HuH-7.5 (cell line): Measurements from ENCODE around the gene NELFA.

Source experiments
- DNase-seq: peaks from one replicate; pipeline ENCODE4 v3.0.0; 2011; ENCODE audit warnings: low spot score

NELFA gene

GRCh38 chr4:2008921-2009650 is at the start of gene NELFA:
TSS of gene NELFA (minus strand) at chr4:2008974. CDS start at chr4:2008959, 15 bp downstream.
- DNase-seq = peak; percentile 95

DNA sequence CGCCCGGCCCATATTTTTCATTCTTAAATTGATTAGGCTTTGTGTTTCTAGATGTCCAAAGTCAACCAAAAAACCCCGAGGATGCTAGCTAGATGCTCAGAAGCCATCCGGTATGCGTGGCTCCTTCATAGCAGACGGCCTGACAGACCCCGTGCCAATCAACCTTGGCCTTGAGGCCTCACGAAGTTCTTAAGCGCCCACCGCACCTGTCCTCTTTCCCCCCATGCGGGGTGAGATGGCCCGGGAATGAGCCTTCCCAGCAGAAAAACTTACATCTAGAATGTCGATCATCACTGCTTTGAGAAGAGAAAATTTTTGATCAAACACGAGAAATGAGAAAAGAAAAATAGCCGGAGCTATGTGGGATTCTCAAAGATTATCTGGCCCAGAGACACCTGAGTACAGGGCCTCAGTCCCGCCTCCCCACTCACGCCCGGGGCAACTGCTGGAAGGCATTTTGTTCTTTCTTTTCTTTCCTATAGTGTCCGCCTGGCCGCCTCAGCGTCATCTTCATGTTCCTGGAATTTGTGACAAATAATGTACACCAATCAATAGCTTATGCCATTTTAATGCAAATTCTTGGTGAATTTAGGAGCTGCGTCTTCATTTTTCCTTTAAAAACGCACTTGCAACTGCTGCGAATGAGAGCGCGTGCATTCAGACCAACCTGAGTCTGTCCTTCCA is 48.8 kb upstream of the NELFA start:
- no peak for DNase-seq

- no peak for DNase-seq
Measured at GRCh38 chr4:2054217-2054616, 45.4 kb upstream of the NELFA start.

GRCh38 chr4:2051086-2051485 is 42.3 kb upstream of the NELFA start:
- no peak for DNase-seq

- no peak for DNase-seq
Measured at GRCh38 chr4:2049811-2050210, 41.0 kb upstream of the NELFA start.

GRCh38 chr4:2049381-2049780 is 40.6 kb upstream of the NELFA start:
- DNase-seq = no peak

GRCh38 chr4:2048831-2049230 is 40.1 kb upstream of the NELFA start:
- no peak for DNase-seq

DNA sequence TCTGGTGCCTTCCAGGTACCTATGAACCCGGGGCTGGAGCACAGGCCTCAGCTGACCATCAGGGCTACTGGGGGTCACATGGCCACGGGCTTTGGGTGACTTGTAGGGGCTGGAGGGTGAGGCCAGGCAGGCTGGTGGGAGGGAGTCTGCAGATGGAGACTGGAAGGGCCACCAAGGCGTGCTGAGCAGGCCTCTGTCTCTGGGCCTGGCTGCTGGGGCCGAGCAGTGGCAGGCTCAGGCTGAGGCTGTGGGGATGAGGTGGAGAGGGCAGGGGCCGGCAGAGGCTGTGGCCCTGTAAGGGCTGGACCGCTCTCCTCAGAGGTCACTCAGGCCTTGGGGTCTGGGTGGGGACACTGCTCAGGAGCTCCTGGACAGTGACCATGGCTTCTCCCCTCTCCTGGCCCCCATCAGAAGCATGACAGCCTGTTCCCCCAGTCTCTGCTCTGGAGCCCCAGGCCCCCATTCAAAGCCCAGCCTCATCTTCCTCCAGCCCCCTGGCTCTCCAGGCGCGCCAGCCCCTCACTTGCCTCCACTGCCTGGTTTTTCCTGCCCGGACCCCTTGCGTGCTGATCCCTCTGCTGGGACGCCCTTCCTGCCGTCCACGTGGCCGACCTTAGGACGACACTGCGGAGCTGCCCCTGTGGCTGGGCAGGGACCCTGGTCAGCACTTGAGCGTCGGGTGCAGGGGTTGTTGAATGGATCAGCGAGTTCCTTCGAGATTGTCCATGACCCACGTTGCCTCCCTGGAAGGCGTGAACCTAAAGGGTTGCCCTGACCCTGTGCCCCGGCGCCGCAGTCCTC is 39.2 kb upstream of the NELFA start:
- peak; percentile 20 for DNase-seq

DNA sequence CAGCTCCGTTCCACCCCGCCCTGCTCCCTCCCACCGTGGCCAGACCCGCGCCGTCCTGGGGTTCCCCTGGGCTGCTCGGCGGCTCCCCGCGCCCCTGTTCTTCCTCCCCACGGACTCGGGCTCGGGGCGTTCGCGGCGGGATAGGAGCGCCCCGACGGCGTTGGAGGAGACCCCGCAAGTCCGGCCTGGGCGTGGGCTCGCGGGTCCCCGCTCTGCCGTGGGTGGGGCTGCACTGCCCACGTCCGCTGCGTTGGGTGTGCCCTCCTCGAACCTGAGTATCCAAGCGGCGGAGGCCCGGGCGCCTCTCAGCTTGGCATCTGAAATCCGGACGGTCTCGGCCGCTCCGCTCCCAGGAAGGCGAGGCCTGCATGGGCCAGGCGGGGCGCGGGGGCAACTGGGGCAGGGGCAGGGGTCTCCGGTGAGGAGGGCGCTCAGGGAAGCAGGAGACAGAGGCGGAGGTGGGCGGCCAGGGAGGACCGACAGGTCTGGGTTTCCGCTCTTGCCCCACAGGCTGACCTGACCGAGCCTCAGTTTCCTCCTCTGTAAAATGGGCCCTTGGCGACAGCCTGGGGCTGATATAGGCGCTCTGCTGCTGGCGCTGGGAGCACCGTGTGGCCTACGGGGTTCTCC is 38.4 kb upstream of the NELFA start:
- no peak for DNase-seq

GRCh38 chr4:2046031-2046961 is 37.5 kb upstream of the NELFA start:
- DNase-seq = peak; percentile 21

GRCh38 chr4:2045518-2045951 is 36.8 kb upstream of the NELFA start:
- DNase-seq = no peak

DNA sequence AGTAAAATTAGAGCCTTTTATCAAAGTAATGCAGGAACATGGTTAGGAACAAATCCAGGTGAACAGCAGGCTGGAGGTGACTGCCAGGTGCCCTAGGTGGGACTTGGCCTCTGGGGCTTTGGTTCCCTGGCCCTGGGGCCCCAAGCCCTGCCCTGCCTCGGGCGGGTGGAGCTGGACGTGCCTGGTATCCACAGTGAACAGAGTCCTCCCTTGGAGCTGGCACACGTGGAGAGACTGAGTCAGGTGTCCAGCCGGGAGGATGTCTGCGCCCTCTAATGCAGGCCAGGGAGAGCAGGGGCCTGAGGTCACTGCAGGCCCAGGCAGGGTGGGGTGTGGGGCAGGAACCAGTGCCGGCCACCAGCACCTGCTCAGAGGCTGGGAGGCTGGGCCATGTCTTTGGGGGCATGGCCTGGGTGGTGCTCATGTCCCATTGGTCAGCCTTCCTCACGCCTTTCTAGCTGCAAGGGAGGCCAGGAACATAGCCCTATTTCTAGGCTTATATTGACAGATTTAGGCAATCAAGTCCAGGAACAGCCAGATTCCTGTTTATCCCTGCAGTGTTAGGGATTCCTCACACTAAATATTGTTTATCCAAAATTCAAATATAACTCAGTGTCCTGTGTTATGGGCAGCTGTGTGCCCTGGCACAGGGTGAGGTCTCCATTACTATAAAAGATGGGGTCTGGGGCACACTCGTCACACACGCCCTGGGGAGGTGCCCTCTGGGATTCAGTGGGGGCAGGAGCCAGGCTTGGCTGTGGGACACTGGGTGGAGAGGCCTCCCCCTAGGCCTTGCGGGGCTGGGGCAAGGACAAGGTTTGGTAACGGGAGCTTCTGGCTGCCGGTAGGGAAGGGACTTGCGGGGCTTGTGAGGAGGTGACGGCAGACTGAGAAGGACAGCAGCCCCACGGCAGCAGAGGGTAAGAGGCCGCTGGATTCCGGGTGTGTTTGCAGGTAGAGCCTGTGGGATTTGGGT is 36.1 kb upstream of the NELFA start:
- no peak for DNase-seq

DNA sequence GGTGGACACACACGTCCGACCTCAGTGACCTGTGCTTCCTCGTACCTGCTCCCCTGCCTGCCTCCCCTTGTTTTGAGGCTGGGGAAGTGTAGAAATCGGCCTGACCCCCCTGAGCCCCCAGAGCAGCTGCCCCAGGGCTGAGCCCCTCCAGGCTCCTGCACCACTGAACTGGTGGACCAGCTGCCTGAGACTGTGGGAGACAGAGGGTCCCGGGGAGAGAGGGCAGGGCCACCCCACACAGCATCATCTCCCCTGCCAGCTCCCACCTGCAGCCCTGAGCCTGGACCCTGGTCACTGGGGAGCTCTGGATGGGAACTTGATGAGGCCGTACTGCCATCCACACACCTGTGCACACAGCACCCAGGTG is 35.3 kb upstream of the NELFA start:
- DNase-seq = no peak

GRCh38 chr4:2043396-2044118 is 34.8 kb upstream of the NELFA start:
- no peak for DNase-seq

GRCh38 chr4:2042947-2043395 is 34.2 kb upstream of the NELFA start:
- DNase-seq = no peak

- no peak for DNase-seq
Measured at GRCh38 chr4:2042204-2042946, 33.6 kb upstream of the NELFA start.

- peak; percentile 96 for DNase-seq
Measured at GRCh38 chr4:2041239-2042130, 32.7 kb upstream of the NELFA start.
